HUES6 (cell line): ENCODE results near the gene ZNF367.

Source experiments
- H3K27ac ChIP-seq: 2 replicates; pipeline ENCODE4 v1.7.0; 2013; ENCODE audit warnings: low read depth, mild to moderate bottlenecking, low read length, inconsistent platforms
- H3K27me3 ChIP-seq: 2 replicates; pipeline ENCODE4 v1.6.1; 2013; ENCODE audit warnings: low read length; ENCODE audit not compliant: control insufficient read depth, insufficient read depth
- H3K36me3 ChIP-seq: 2 replicates; pipeline ENCODE4 v1.6.1; 2013; ENCODE audit warnings: low read length; ENCODE audit not compliant: control insufficient read depth, insufficient read depth
- H3K4me1 ChIP-seq: 2 replicates; pipeline ENCODE4 v1.6.1; 2013; ENCODE audit warnings: low read length; ENCODE audit not compliant: control insufficient read depth, insufficient read depth
- H3K4me3 ChIP-seq: 2 replicates; pipeline ENCODE4 v1.5.1; 2013; ENCODE audit warnings: low read depth, low read length
- H3K9ac ChIP-seq: one replicate; pipeline ENCODE4 v1.6.1; 2013; ENCODE audit warnings: mild to moderate bottlenecking, low read length
- H3K9me3 ChIP-seq: 2 replicates; pipeline ENCODE4 v1.6.1; 2013; ENCODE audit warnings: low read depth, low read length; ENCODE audit not compliant: control insufficient read depth, insufficient read depth

Gene ZNF367

GRCh38 chr9:96450613-96451528 lies 32.7 kb upstream of the ZNF367 start:
- Histone ChIP-seq H3K36me3 (no peaks in the 10 kb centered on the region), H3K27me3 (peaks cover 25% of the 10 kb centered on the region), H3K9ac (peak overlapping the region; percentile 86), H3K9me3 (no peaks in the 10 kb centered on the region), H3K4me1 (peaks cover 3% of the 10 kb centered on the region; the same call in 1 of the 2 replicates), H3K27ac (no peak overlapping the region), H3K4me3 (peak overlapping the region; percentile 92)

DNA sequence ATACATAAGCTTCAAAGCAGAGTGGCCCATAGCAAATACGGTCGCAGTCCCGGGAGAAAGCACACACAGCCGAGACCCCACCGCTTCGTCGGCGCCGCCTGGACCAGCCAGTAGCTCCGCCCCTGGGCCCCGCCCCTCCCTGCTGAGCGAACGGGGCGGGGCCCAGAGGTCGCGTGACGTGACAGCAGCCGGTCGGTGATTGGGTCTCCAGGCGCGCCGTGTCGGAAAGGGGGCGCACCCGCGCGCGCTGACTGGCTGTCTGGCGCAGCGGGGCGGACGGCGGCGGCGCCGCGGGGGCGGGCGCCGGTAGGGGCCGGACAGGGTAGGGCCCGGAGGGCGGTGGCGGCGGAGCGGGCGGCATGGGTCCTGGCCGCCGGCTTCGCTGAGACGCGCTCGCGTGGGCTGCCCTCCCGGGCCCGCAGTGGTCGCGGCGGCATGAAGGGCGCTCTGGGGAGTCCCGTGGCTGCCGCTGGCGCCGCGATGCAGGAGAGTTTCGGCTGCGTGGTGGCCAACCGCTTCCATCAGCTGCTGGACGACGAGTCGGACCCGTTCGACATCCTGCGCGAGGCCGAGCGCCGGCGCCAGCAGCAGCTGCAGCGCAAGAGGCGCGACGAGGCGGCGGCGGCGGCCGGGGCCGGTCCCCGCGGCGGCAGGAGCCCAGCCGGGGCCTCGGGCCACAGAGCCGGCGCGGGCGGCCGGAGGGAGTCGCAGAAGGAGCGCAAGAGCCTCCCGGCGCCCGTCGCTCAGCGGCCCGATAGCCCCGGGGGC lies 31.9 kb upstream of the ZNF367 start, which contains the start of gene HABP4:
TSS of gene HABP4 (plus strand) at position 325 of the 768 bp plus-strand sequence. CDS start at position 436, 111 bp downstream.
- H3K9ac ChIP-seq = peak within 1 kb of the TSS; percentile 86
- H3K27ac ChIP-seq = no peak within 1 kb of the TSS
- peak within 1 kb of the TSS; percentile 92 for H3K4me3 ChIP-seq
- peaks cover 25% of the 10 kb centered on the region for H3K27me3 ChIP-seq
- no peaks in the 10 kb centered on the region for H3K9me3 ChIP-seq
- peaks cover 3% of the 10 kb centered on the region; the same call in 1 of the 2 replicates for H3K4me1 ChIP-seq
- no peaks in the 10 kb centered on the region for H3K36me3 ChIP-seq

- peaks cover 3% of the 10 kb centered on the region; the same call in 1 of the 2 replicates for H3K4me1 ChIP-seq
- H3K27me3 ChIP-seq = peaks cover 25% of the 10 kb centered on the region
- H3K9me3 ChIP-seq = no peaks in the 10 kb centered on the region
- H3K27ac ChIP-seq = no peak overlapping the region
- peak overlapping the region; percentile 64 for H3K4me3 ChIP-seq
- no peaks in the 10 kb centered on the region for H3K36me3 ChIP-seq
- peak overlapping the region; percentile 28 for H3K9ac ChIP-seq
Observed at GRCh38 chr9:96449523-96449844, 31.3 kb upstream of the ZNF367 start.

GRCh38 chr9:96448546-96449170 lies 30.5 kb upstream of the ZNF367 start:
- H3K27me3 ChIP-seq = peaks cover 25% of the 10 kb centered on the region
- no peak overlapping the region for H3K9ac ChIP-seq
- no peaks in the 10 kb centered on the region for H3K36me3 ChIP-seq
- no peaks in the 10 kb centered on the region for H3K9me3 ChIP-seq
- H3K4me3 ChIP-seq = no peak overlapping the region
- no peak overlapping the region for H3K27ac ChIP-seq
- peaks cover 3% of the 10 kb centered on the region; the same call in 1 of the 2 replicates for H3K4me1 ChIP-seq

DNA sequence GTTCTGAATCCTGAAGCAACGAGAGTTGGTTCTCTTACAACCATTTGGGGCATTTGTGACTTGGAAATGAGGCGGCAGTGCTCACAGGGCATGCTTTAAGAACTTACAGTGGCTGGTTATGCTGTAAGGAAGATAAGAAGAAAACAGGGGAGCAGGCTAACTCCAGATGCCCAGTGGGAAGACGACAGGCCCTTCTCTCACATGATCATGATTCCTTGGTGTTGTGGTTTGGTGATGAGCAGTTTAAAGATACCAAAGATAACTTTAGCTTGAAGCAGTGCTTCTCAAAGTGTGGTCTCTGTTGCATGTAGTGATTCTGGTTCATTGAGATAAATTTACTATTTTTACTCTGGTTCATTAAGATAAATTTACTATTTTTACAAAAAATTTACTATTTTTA lies 29.2 kb upstream of the ZNF367 start:
- Histone ChIP-seq H3K9me3 (no peaks in the 10 kb centered on the region), H3K4me3 (no peak overlapping the region), H3K9ac (no peak overlapping the region), H3K27me3 (peaks cover 25% of the 10 kb centered on the region), H3K36me3 (no peaks in the 10 kb centered on the region), H3K4me1 (peaks cover 3% of the 10 kb centered on the region; the same call in 1 of the 2 replicates), H3K27ac (no peak overlapping the region)

GRCh38 chr9:96442491-96442890 lies 24.3 kb upstream of the ZNF367 start:
- Histone ChIP-seq H3K27ac (no peak overlapping the region), H3K4me1 (no peaks in the 10 kb centered on the region), H3K4me3 (no peak overlapping the region), H3K27me3 (no peaks in the 10 kb centered on the region), H3K9me3 (no peaks in the 10 kb centered on the region), H3K36me3 (no peaks in the 10 kb centered on the region), H3K9ac (no peak overlapping the region)

- Histone ChIP-seq H3K9me3 (no peaks in the 10 kb centered on the region), H3K9ac (no peak overlapping the region), H3K36me3 (no peaks in the 10 kb centered on the region), H3K27me3 (no peaks in the 10 kb centered on the region), H3K4me1 (no peaks in the 10 kb centered on the region), H3K27ac (no peak overlapping the region), H3K4me3 (no peak overlapping the region)
Observed at GRCh38 chr9:96441798-96442445, 23.8 kb upstream of the ZNF367 start.

GRCh38 chr9:96440671-96441199 lies 22.6 kb upstream of the ZNF367 start:
- Histone ChIP-seq H3K27me3 (no peaks in the 10 kb centered on the region), H3K27ac (no peak overlapping the region), H3K9me3 (no peaks in the 10 kb centered on the region), H3K4me1 (no peaks in the 10 kb centered on the region), H3K36me3 (no peaks in the 10 kb centered on the region), H3K4me3 (no peak overlapping the region), H3K9ac (no peak overlapping the region)

- H3K9me3 ChIP-seq = no peaks in the 10 kb centered on the region
- no peaks in the 10 kb centered on the region for H3K4me1 ChIP-seq
- no peaks in the 10 kb centered on the region for H3K36me3 ChIP-seq
- no peak overlapping the region for H3K27ac ChIP-seq
- no peak overlapping the region for H3K9ac ChIP-seq
- no peaks in the 10 kb centered on the region for H3K27me3 ChIP-seq
- H3K4me3 ChIP-seq = no peak overlapping the region
Observed at GRCh38 chr9:96437454-96437853, 19.3 kb upstream of the ZNF367 start.

- Histone ChIP-seq H3K4me1 (no peaks in the 10 kb centered on the region), H3K27me3 (no peaks in the 10 kb centered on the region), H3K9ac (no peak overlapping the region), H3K9me3 (no peaks in the 10 kb centered on the region), H3K27ac (no peak overlapping the region), H3K4me3 (no peak overlapping the region), H3K36me3 (no peaks in the 10 kb centered on the region)
Observed at GRCh38 chr9:96436456-96437126, 18.4 kb upstream of the ZNF367 start.
